Measurements from ENCODE around the gene CTSS. TPM values are rescaled to one million over a fixed set of nuclear protein-coding genes. Genes with fewer than 3 reads are reported as not detected.

Gene CTSS
- total RNA-seq, 1 experiment from 2014 or later, result not detected

GRCh38 chr1:150805899-150806298, 40.3 kb upstream of the CTSS start:
- H3K79me1 ChIP-seq (ENCODE audit: insufficient read depth, low read depth, low read length, poor library complexity, severe bottlenecking), result no peaks in the 10 kb centered on the region
- no peak overlapping the region for H2BK12ac ChIP-seq (ENCODE audit: insufficient read length, low read depth, low read length)
- no peaks in the 10 kb centered on the region for H3K9me3 ChIP-seq (ENCODE audit: control insufficient read depth, low read depth, low read length)
- no peak overlapping the region for H3K4me2 ChIP-seq (ENCODE audit: insufficient read depth, insufficient read length, low read length)
- H3K27me3 Mint-ChIP-seq (ENCODE audit: low read depth), result no peaks in the 10 kb centered on the region
- no peaks in the 10 kb centered on the region for H3K23me2 ChIP-seq (ENCODE audit: insufficient read length, low read depth, low read length, poor library complexity, severe bottlenecking)
- no peaks in the 10 kb centered on the region for H3K79me2 ChIP-seq (ENCODE audit: insufficient read depth, low read length)
- H3K23ac ChIP-seq (ENCODE audit: insufficient read length, low read depth, low read length), result no peak overlapping the region
- no peak overlapping the region for H3K14ac ChIP-seq (ENCODE audit: insufficient read depth, low read length)
- H3K4me1 Mint-ChIP-seq, result peaks cover 29 to 32% of the 10 kb centered on the region in 2 experiments
- H3K4me3 Mint-ChIP-seq, result no peak overlapping the region
- no peak overlapping the region for H4K91ac ChIP-seq (ENCODE audit: insufficient read length, low read depth, low read length)
- H3K4me1 ChIP-seq (ENCODE audit: insufficient read depth, low read length), result peaks cover 13% of the 10 kb centered on the region; the same call in 1 of the 2 replicates
- no peak overlapping the region for H3K18ac ChIP-seq (ENCODE audit: insufficient read length, low read depth, low read length)
- no peak overlapping the region for H2BK15ac ChIP-seq (ENCODE audit: low read depth, low read length)
- no peak for TF ChIP-seq CTCF (conservative IDR thresholded peaks at IDR 0.05)
- H4K8ac ChIP-seq (replicated peaks; ENCODE audit: insufficient read length, low read depth, low read length), result no peak overlapping the region
- H3K4ac ChIP-seq (ENCODE audit: low read depth, low read length), result no peak overlapping the region
- H3K9me3 Mint-ChIP-seq, result no peaks in the 10 kb centered on the region
- H4K20me1 ChIP-seq (ENCODE audit: control insufficient read depth, insufficient read depth, insufficient read length), result no peaks in the 10 kb centered on the region
- no peak overlapping the region for H2AK5ac ChIP-seq (ENCODE audit: insufficient read length, low read length)
- DNase-seq, result no peak
- no peak overlapping the region for H2BK20ac ChIP-seq (ENCODE audit: low read depth, low read length, poor library complexity, severe bottlenecking)
- H2AFZ ChIP-seq (ENCODE audit: low read length), result no peak overlapping the region
- no peak overlapping the region for H3K27ac ChIP-seq (ENCODE audit: insufficient read length, low read depth, low read length)
- no peak overlapping the region for H4K5ac ChIP-seq (ENCODE audit: insufficient read length, low read depth, low read length)
- H3K36me3 Mint-ChIP-seq (ENCODE audit: insufficient read depth in 1 of 3, low read depth in 3 of 3), result no peaks in the 10 kb centered on the region; a peak in 2 of 7 replicates
- no peak overlapping the region for H3K56ac ChIP-seq (ENCODE audit: insufficient read length, low read depth, low read length)
- H2BK120ac ChIP-seq (ENCODE audit: low read depth, low read length, poor library complexity, severe bottlenecking), result no peak overlapping the region
- no CpG with 5 or more reads among the region's 4 CpGs for WGBS (ENCODE audit: extremely low coverage, insufficient read length, low lambda C conversion rate)
- no peak overlapping the region for H3K27ac Mint-ChIP-seq
- H3T11ph ChIP-seq (ENCODE audit: low read length), result no peak overlapping the region
- no peak overlapping the region for H3K9ac ChIP-seq (ENCODE audit: extremely low read depth, insufficient read length, low read length)
- no peak overlapping the region for H2BK5ac ChIP-seq (ENCODE audit: insufficient read length, low read length)
- H3K27me3 ChIP-seq (ENCODE audit: insufficient read depth, low read length), result no peaks in the 10 kb centered on the region
